Astrocyte of the spinal cord (primary cell): ENCODE results near the gene XKR8.
"Not testable (repeated sequence)": the region's sequence is repeated elsewhere in the genome, so short reads cannot be mapped to it uniquely, and the experiment has no call there.

Source experiments
- DNase-seq: peaks from one replicate; pipeline ENCODE4 v3.0.0; 2011; ENCODE audit warnings: low read depth, low spot score
- H3K4me3 ChIP-seq: 2 replicates; pipeline ENCODE4 v1.5.1; 2011; ENCODE audit warnings: low read depth, mild to moderate bottlenecking, low read length, moderate library complexity
- in situ Hi-C: cut with HindIII; loops from 2 replicates; pipeline ENCODE4 v1.10.0; 2017; ENCODE audit warnings: low sequenced_read_pairs
- TF ChIP-seq, protein P1 (sequence below): IDR thresholded peaks from 2 replicates; pipeline ENCODE4 v1.5.1; 2012; ENCODE audit warnings: low read depth, mild to moderate bottlenecking, low read length, inconsistent platforms

XKR8 gene

GRCh38 chr1:27979859-27980201 is 20.1 kb downstream of the XKR8 start:
- DNase-seq = no peak
- H3K4me3 ChIP-seq = no peak overlapping the region
- in situ Hi-C loops = no loop called here
- TF ChIP-seq, protein P1, sequence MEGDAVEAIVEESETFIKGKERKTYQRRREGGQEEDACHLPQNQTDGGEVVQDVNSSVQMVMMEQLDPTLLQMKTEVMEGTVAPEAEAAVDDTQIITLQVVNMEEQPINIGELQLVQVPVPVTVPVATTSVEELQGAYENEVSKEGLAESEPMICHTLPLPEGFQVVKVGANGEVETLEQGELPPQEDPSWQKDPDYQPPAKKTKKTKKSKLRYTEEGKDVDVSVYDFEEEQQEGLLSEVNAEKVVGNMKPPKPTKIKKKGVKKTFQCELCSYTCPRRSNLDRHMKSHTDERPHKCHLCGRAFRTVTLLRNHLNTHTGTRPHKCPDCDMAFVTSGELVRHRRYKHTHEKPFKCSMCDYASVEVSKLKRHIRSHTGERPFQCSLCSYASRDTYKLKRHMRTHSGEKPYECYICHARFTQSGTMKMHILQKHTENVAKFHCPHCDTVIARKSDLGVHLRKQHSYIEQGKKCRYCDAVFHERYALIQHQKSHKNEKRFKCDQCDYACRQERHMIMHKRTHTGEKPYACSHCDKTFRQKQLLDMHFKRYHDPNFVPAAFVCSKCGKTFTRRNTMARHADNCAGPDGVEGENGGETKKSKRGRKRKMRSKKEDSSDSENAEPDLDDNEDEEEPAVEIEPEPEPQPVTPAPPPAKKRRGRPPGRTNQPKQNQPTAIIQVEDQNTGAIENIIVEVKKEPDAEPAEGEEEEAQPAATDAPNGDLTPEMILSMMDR = no peak

DNA sequence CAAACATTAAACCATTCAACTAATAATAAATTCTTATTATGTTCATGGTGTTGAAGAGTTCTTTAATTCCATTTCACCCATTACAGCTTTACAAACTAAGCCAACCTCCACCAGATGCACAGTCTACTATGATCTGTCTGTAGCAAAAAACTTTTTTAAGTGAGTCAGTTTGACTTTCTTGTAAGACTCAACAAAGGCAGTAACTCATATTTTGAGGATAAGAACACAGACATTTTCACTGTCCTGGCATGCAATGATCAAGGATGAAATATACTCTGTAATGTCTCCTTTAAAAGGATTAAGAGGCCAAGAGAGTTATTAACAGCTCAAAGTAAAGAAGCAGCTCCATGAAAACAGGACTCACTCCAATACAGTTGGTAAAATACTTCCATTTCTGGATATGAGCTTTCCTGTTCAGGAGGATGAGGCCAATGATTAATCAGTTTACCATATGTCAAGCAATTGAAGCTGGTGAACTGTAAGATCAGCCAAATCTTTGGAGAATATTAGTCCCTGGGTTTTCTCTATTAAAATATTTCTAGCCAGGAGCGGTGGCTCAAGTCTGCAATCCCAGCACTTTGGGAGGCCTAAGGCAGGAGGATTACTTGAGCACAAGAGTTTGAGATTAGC is 20.6 kb downstream of the XKR8 start:
- DNase-seq = no peak
- in situ Hi-C loops = no loop called here
- TF ChIP-seq, protein P1 = no peak
- no peak overlapping the region for H3K4me3 ChIP-seq

DNA sequence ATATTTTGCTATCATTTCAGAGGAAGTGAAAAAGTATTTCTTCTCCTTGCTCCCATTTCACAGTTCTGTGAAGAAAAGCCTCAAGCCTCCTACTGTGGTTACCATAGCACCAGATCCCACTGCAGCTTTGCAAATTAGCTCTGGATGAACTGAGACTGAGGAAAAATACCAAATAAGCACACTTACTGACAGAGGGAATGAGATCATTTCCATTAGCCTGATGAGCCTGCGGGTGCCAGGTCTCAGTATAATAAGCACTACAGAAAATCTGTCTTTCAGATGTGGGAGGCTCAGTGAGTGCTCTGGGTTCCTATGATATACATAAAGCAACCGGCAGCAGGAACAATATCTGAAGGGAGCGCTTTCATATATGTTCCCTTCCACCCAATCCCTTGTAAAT is 21.4 kb downstream of the XKR8 start:
- TF ChIP-seq, protein P1 = no peak
- in situ Hi-C loops = no loop called here
- H3K4me3 ChIP-seq = no peak overlapping the region
- no peak for DNase-seq

GRCh38 chr1:27990920-27991537 is 31.3 kb downstream of the XKR8 start:
- no peak for DNase-seq
- TF ChIP-seq, protein P1 = no peak
- in situ Hi-C loops = no loop called here

DNA sequence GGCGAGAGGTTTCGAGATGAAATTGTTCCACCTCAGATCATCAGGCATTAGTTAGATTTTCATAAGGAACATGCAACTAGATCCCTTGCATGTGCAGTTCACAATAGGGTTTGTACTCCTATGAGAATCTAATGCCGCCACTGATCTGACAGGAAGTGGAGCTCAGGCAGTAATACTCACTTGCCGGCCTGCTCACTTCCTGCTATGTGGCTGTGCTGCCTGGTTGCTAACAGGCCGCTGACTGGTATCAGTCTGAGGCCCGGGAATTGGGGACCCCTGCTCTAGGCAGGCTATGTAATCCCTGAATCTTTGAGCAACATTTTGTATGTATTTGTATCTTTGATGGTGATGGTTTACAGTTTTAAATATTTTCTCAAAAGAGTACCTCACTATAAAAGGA is 32.5 kb downstream of the XKR8 start:
- TF ChIP-seq, protein P1 = no peak
- in situ Hi-C loops = no loop called here
- DNase-seq = no peak
- no peak overlapping the region for H3K4me3 ChIP-seq

More at GRCh38 chr1:27990920-27991537, 31.3 kb downstream of the XKR8 start:
- no peak overlapping the region for H3K4me3 ChIP-seq

- TF ChIP-seq, protein P1 = no peak
- no peak for DNase-seq
- in situ Hi-C loops = no loop called here
- no peak overlapping the region for H3K4me3 ChIP-seq
Observed at GRCh38 chr1:27993241-27993640, 33.5 kb downstream of the XKR8 start.

DNA sequence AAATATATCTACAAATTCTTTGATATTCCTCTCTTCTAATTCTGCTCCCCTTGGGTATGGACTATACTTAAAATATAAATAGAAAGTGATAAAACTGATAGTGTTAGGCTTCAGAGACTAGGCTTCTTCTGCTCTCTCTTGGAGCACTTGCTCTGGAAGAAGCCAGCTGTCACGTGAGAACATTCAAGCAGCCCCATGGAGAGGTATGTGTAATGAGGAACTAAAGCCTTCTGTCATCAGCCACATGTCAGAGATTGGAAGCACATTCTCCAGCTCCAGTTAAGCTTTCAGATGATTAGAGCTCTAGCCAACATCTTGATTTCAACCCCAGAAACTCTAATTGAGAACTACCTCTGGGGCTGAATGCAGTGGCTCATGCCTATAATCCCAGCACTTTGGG is 34.3 kb downstream of the XKR8 start:
- TF ChIP-seq, protein P1 = no peak
- in situ Hi-C loops = no loop called here
- DNase-seq = no peak
- no peak overlapping the region for H3K4me3 ChIP-seq

DNA sequence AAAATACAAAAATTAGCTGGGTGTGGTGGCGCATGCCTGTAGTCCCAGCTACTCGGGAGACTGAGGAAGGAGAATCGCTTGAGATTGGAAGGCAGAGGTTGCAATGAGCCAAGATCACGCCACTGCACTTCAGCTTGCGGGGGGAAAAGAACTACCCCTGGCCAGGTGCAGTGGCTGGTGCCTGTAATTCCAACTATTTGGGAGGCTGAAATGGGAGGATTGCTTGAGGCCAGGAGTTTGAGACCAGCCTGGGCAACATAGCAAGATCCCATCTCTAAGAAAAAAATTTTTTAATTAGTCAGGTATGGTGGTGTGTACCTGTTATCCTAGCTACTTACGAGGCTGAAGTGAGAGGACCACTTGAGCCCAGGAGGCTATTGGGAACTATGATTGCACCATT is 34.8 kb downstream of the XKR8 start:
- DNase-seq, H3K4me3 ChIP-seq, in situ Hi-C loops: not testable (repeated sequence)
